ENCODE results near the gene IDUA.
A peak's percentile ranks its signal among the peaks of the same experiment; 100 is the strongest.

DNA sequence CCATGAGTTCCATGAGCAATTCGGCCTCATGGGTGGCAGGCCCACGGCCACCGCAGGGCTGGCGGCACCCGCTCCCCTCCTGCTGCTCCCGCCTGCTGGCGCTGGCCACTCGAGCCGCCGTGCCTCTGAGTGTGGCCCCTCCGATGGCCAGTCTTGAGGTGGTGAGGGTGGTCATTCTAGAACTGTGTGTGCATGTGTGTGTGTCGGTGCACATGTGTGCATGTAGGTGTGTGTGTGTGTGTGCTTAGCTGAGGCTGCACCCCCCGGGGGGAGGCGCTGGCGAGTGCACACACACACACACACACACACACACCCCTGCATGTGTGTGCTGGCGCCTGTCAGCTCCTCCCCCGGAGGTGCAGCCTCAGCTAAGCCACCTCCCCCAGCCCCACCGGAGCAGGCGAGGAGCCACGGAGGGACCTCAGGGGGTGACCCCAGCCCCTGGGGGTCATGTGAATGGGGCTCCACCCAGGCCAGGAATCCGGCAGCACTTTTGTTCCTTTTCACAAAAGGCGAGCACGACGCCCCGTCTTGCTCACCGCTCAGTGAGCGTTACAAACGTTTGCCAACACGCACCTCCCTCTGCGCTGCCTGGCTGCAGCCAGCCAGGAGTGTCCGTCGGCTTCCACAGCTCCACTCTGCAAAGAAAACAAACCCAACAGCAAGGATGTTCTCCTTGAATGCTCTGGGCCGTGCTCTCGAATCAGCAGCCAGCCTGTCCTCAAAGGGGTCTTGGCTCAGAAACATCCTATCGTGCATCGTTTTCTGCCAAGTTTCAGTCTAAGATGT lies 54.5 kb downstream of the IDUA start:
- TF ChIP-seq CTCF (IDR thresholded peaks at IDR 0.05) (peak; percentile 10; the same call in 1 of the 2 replicates), ZFX (IDR thresholded peaks at IDR 0.05; ENCODE audit: borderline replicate concordance) (no peak)
